Stimulated activated CD4-positive, alpha-beta T cell treated with anti-CD3 and anti-CD28 coated beads, TNF-alpha, amount 100 ng/mL, for 48 hours (primary cell): ENCODE measurements around the gene EXOC4.

Source experiments
- DNase-seq, 3 donors: peaks; one replicate each; pipeline ENCODE4 v3.0.0-alpha.2; 2020; ENCODE audit warnings: low read depth in 3 of 3

Gene EXOC4

DNA sequence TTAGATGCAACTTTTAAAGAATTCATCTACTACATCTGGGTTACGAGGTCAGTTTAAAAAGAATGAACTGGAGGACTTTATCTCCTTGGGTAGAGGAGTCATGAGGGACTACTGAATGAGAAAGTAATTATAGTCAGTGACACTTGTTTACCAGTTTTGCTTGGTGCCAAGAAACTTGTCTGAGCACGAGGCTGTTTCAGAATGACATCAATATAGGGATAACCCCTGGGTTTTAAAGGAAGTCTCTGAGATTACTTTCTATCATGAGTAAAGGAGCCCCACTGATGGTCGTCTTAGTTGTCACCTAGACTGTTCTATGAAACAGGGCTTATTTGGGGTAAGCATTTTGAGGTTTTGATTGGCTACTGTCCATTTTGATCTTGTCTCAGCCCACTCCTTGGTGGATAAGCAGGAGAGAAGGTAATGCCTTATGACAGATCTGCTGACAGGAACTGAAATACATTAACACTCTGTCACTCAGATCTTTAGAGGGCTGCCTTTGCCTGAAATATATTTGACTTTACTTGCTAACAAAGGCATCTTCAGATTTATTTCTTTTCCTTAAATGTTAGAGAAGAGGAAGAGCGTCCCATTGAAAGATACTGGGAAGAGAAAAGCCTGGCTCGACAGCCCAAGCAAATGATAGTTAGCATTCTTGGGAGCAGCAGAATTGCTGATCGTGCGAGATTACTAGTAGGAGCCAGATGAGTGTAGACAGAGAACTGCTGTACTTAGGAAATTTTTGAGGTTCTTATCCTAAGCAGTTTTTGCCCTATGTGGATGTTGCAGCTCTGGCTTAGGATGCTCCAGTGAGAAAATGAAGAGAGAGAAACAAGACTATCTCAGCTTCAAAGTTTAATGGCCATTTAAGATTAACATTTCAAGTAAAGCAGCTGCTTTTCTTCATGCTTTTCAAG, 575.1 kb downstream of the EXOC4 start:
- DNase-seq = no peak

GRCh38 chr7:133828906-133829305, 576.0 kb downstream of the EXOC4 start:
- no peak for DNase-seq

DNA sequence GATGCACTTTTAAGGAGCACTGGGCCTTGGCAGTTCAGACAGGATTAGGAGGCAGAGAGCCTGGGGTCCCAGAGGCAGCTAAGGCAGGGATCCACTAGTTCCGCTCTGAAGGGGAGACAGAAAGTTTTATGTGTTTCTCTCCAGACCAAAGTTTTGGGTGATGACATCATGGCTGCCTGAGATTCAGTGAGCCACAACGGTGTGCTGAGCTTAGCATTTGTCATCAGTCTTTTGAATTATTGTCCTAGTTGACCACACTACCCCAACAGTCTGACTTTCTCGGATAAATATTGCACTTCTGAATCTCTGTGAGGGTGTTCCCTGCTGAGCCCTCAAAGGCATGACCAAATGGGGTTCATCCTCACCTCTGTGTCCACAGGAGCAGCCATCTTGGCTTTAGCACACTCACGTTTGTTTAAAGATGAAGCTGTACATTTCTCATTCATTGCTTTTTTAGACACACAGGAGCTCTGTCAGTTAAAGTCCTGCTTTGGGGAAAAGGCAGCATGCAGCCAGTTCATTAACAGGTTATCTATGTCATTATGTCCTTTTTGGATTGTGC, 576.5 kb downstream of the EXOC4 start:
- no peak for DNase-seq

DNA sequence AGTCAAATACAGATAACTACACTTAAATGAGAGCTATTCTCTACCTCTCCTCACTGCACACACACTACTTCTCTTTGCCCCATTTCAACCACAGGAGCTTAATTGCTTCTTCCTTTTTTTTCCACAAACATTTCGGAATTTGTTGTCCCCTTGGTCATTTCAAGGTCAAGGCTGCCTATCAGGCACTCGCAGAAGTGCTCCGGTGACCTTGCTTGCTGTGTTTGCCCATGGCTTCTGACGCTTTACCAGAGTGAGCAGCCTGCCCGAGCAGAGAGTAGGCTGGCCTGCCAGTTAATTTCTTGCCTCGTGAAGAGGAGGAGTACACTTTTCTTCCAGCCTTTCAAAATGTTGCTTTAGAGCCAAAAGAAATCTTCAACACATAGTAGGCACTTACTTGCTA, 577.2 kb downstream of the EXOC4 start:
- DNase-seq = no peak

GRCh38 chr7:133836666-133837065, 583.8 kb downstream of the EXOC4 start:
- DNase-seq = no peak

- no peak for DNase-seq
Observed at GRCh38 chr7:133837224-133837623, 584.3 kb downstream of the EXOC4 start.

- DNase-seq = no peak
Observed at GRCh38 chr7:133839121-133839520, 586.2 kb downstream of the EXOC4 start.

DNA sequence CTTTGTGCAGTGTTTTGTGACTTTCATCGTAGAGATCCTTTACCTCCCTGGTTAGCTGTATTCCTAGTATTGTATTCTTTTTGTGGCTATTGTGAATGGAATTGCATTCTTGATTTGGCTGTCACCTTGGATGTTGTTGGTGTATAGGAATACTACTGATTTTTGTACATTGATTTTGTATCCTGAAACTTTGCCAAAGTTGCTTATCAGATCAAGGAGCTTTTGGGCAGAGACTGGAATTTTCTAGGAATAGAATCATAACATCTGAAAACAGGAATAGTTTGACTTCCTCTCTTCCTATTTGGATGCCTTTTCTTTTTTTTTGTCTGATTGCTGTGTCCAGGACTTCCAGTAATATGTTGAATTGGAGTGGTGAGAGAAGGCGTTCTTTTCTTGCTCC, 590.5 kb downstream of the EXOC4 start:
- DNase-seq = no peak

- DNase-seq = no peak
Observed at GRCh38 chr7:133845005-133845404, 592.1 kb downstream of the EXOC4 start.

- no peak for DNase-seq
Observed at GRCh38 chr7:133846203-133846945, 593.5 kb downstream of the EXOC4 start.

DNA sequence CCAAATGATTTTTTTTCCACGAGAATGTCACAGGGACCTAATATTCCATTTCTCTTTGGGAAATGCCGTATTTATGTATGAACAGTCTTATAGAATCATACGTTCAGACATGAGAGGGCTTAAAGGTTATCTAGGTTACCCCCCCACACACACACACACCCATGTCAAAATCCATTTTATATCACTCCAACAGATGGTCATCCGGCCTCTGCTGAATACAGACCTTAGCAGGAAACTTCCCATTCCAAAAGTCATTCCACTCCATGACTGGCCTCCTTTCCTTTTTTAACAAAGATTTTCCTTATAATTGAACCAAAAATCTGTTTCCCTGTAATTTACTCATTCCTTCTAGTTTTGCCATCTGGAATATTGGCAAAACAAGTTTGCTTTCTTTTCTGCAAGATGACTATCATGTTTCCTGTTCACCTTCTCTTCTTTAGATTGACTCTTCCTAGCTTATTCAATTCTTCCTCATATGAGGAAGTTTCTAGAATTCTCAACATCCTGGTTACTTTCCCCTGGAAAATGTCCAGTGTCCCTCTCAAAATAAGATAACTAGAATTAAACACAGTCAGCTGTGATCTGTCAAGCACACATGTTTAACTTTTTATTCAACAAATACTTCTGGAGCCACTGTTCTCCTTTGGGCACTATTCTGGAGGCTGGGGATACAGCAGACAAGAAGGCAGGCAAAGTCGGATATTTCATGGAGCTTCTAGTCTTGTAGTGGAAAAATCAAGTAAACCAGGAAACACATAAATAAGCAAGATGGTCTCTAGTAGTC, 597.8 kb downstream of the EXOC4 start:
- DNase-seq = no peak

DNA sequence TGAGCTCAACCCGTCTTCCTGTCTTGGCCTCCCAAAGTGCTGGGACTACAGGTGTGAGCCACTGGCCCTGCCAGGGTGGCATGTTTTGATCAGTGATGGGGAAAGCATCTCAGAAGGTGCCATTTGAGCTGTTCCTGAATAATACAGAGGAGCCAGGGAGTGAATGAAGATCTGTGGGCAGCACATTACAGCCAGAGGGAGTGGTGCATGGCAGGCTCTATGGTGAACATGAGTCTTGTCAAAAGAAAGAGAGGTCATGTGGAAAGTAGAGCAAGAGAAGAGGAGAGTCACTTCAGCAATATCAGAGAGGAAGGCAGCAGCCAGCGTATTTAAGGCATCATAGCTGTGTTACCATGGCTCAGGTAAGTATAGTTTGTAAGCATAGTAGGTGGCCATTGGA, 598.5 kb downstream of the EXOC4 start:
- no peak for DNase-seq

- DNase-seq = peak in 1 of 3 donors; percentile 9
Observed at GRCh38 chr7:133853706-133854276, 600.9 kb downstream of the EXOC4 start.

DNA sequence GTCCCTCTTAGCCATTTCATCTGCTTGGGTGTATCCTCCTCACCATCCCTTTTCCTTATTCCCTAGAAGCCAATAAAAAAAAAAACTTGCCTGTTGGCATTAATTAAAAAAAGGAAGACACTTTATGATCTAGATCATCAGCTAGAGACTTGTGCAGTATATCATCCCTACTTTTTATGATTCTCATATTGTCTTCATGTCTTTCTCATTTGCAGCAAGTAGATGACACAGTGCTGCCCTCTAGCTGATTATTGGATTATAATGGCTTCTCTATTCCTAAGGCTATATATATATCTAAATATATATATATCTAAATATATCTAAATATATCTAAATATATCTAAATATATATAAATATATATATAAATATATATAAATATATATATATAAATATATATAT, 601.9 kb downstream of the EXOC4 start:
- DNase-seq = no peak

- DNase-seq = no peak
Observed at GRCh38 chr7:133857376-133858119, 604.7 kb downstream of the EXOC4 start.

GRCh38 chr7:133858311-133858710, 605.4 kb downstream of the EXOC4 start:
- DNase-seq = no peak

GRCh38 chr7:133859231-133859630, 606.4 kb downstream of the EXOC4 start:
- DNase-seq = no peak

DNA sequence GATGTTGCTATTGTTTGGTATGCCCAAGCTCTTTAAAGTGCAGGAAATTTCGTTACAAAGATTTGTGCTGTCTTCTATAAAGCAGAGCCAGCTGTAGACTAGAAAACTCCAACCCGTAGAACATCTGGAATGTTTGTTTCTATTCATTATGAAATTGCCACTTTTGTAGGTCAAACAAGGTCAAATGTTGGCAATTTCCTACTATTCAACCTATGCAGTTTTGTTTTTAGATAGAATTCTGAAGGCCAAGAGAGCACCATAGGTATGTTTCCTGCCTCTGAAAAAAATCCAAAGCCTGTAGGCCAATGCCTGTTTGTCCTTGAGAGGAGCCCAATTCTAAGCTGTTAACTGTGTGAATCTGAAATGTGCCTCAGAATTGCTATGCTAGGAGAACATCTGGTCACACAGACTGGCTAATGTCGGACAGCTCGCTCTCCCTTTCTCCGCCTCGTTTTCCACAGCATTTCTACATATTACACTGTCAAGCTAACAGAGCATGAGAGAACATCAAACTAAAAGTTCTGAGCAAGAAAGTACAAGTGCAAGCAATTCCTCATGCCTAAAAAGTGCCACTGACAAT, 607.1 kb downstream of the EXOC4 start:
- DNase-seq = no peak

DNA sequence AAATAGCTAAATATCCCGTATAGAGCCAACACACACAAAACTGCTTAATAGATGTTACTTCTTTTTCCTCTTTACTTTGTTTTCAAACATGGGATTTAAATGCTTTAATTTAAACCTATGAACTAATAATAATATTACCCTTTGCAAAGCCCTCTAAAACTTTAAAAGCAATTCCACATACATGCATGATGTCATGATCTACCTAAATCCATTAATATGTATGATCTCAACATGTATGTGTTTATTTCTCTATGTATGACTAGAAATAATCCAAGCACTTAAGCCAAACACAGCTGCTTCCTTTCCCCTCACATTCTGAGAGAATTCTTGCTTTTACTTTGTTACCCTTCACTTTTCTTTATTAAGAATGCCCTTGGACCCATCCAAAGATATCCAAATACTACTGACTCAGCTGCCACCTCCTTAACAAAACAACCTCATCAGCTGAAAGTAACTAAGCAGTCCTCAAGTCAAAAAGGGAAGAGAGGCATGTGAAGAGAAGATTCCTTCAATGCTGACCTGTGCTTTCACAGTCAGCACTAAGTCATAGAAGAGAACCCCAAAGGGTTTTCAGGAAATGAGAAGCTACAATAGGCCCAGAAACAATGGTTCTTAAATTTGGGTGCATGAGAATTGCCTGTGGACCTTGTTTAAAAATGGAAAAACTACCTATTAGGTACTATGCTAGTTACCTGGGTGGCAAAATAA, 607.9 kb downstream of the EXOC4 start:
- DNase-seq = no peak

- no peak for DNase-seq
Observed at GRCh38 chr7:133861876-133862275, 609.0 kb downstream of the EXOC4 start.
